Effector CD8-positive, alpha-beta T cell (primary cell): Measurements from ENCODE around the gene GTPBP4.

Source experiments
- DNase-seq: peaks from one replicate; lab custom pipeline; 2025; lab: John Stamatoyannopoulos, UW

GTPBP4 gene

GRCh38 chr10:966466-967235 lies 21.6 kb upstream of the GTPBP4 start:
- no peak for DNase-seq

GRCh38 chr10:968546-969199 lies 19.6 kb upstream of the GTPBP4 start:
- DNase-seq = no peak

- no peak for DNase-seq
Measured at GRCh38 chr10:969473-970150, 18.6 kb upstream of the GTPBP4 start.

GRCh38 chr10:970311-971149 lies 17.7 kb upstream of the GTPBP4 start:
- no peak for DNase-seq

- DNase-seq = no peak
Measured at GRCh38 chr10:971150-971542, 17.1 kb upstream of the GTPBP4 start.

- DNase-seq = no peak
Measured at GRCh38 chr10:971613-972012, 16.6 kb upstream of the GTPBP4 start.

- DNase-seq = no peak
Measured at GRCh38 chr10:972763-973162, 15.5 kb upstream of the GTPBP4 start.

- no peak for DNase-seq
Measured at GRCh38 chr10:974038-974784, 14.0 kb upstream of the GTPBP4 start.

- DNase-seq = no peak
Measured at GRCh38 chr10:974785-975074, 13.5 kb upstream of the GTPBP4 start.

GRCh38 chr10:976316-976715 lies 11.9 kb upstream of the GTPBP4 start:
- no peak for DNase-seq

GRCh38 chr10:978826-979421 lies 9.3 kb upstream of the GTPBP4 start:
- no peak for DNase-seq

GRCh38 chr10:980468-981093 lies 7.7 kb upstream of the GTPBP4 start:
- no peak for DNase-seq

GRCh38 chr10:983401-983800 lies 4.8 kb upstream of the GTPBP4 start:
- DNase-seq = no peak

GRCh38 chr10:983971-984655 lies 4.1 kb upstream of the GTPBP4 start:
- DNase-seq = no peak

GRCh38 chr10:985361-985760 lies 2.9 kb upstream of the GTPBP4 start:
- no peak for DNase-seq

GRCh38 chr10:986137-986825 lies 2.0 kb upstream of the GTPBP4 start:
- no peak for DNase-seq

- DNase-seq = no peak
Measured at GRCh38 chr10:986881-987619, 1.2 kb upstream of the GTPBP4 start.

- DNase-seq = no peak
Measured at GRCh38 chr10:987620-987869, 689 bp upstream of the GTPBP4 start.
